Measurements from ENCODE around the gene MOCS3. TPM values are rescaled to one million over a fixed set of nuclear protein-coding genes. Genes with fewer than 3 reads are reported as not detected.

MOCS3 gene
- total and polyA plus RNA-seq, 2 of the 13 experiments (the other 11 are each of a cell fraction or from before 2014, with no cell fraction given) = 3.7 to 8.4 TPM

DNA sequence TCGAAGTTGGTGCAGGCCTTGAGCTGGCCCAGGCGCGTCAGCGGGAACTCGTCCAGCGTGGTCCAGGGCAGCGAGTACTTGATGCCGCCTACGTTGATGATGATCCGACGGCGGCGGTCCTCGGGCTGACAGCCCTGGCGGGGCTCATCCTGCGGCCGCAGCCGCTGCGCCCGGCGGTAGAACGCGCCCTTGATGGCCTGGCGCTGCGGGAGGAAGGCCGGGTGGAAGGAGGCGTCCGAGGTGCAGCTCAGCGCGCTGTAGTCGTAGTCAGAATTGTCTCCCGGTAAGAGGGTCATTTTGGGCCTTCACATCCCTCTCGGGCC, 51.4 kb downstream of the MOCS3 start (continued):
- TF ChIP-seq, protein P1, sequence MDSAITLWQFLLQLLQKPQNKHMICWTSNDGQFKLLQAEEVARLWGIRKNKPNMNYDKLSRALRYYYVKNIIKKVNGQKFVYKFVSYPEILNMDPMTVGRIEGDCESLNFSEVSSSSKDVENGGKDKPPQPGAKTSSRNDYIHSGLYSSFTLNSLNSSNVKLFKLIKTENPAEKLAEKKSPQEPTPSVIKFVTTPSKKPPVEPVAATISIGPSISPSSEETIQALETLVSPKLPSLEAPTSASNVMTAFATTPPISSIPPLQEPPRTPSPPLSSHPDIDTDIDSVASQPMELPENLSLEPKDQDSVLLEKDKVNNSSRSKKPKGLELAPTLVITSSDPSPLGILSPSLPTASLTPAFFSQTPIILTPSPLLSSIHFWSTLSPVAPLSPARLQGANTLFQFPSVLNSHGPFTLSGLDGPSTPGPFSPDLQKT (CRISPR knock-in tag; IDR thresholded peaks at IDR 0.05; ENCODE audit: borderline replicate concordance) = no peak
- TF ChIP-seq ZNF543 (CRISPR knock-in tag; IDR thresholded peaks at IDR 0.05) (no peak), ZNF138 (CRISPR knock-in tag; IDR thresholded peaks at IDR 0.05; ENCODE audit: low read depth) (no peak)

DNA sequence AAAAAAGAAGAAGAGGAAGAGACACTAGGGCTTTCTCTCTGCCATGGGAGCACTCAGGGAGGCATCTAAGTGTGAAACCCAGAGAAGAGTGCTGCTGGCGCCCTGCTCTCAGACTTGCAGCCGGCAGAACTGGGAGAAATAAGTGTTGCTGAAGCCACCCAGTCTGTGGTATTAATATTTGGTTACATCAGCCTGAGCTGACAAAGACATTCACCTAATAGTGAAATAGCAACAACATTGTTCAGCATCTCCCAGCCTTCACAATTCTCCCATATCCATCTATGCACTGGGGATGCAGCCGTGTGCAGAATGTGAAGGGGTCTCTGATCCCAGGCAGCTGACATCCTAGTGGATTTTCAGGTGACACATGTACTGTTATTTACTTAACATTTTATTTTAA, 52.3 kb downstream of the MOCS3 start:
- no peaks in the 10 kb centered on the region for H3K9me3 ChIP-seq (ENCODE audit: low read length)
- H3K9ac ChIP-seq (ENCODE audit: insufficient read depth, low read depth, low read length) = no peak overlapping the region
- no TSS peak for BruUV-seq (replicated peaks)
- no peak overlapping the region for H3K4me2 ChIP-seq (ENCODE audit: low read depth, low read length)
- ATAC-seq (no peak), DNase-seq (ENCODE audit: low spot score) (no peak), FAIRE-seq (no peak)
- ChIA-PET CTCF (ENCODE audit: low intra/inter-chr PET ratio, low total read pairs) (no interaction called here), POLR2A (no interaction called here)
- H3K27ac ChIP-seq (ENCODE audit: extremely low read length, insufficient read depth, low read length) = no peak overlapping the region
- H3K27me3 ChIP-seq (ENCODE audit: control insufficient read depth in 1 of 2, insufficient read depth in 2 of 2, low read length in 2 of 2) = peaks cover 0 to 25% of the 10 kb centered on the region in 2 experiments; a peak in 2 of 5 replicates
- H3K4me3 ChIP-seq (replicated peaks in 1 of 3; ENCODE audit: insufficient read depth in 1 of 3, low read depth in 2 of 3, low read length in 3 of 3) = no peak overlapping the region
- H3K36me3 ChIP-seq (replicated peaks in 1 of 2; ENCODE audit: control insufficient read depth in 1 of 2, insufficient read depth in 2 of 2, low read length in 2 of 2) = no peaks in the 10 kb centered on the region
- in situ Hi-C loops (cut with HindIII; ENCODE audit: extremely low pct_ligation_motif_present, low pct_unique_long_range_greater_than_20kb) = no loop called here
- no peaks in the 10 kb centered on the region; the same call in 1 of the 2 replicates for H4K20me1 ChIP-seq (ENCODE audit: insufficient read depth, low read length)
- no peaks in the 10 kb centered on the region for H3K4me1 ChIP-seq (ENCODE audit: insufficient read depth, low read length)
- H2AFZ ChIP-seq (ENCODE audit: low read length) = no peak overlapping the region
- 28% methylated on average over 3 of the region's 3 CpGs for WGBS (ENCODE audit: low lambda C conversion rate)
- H3K79me2 ChIP-seq (ENCODE audit: insufficient read depth, low read length) = no peaks in the 10 kb centered on the region
- intact Hi-C loops (cut with micrococcal nuclease; ENCODE audit: unreplicated experiment) = no loop called here
- TF ChIP-seq, protein P2, sequence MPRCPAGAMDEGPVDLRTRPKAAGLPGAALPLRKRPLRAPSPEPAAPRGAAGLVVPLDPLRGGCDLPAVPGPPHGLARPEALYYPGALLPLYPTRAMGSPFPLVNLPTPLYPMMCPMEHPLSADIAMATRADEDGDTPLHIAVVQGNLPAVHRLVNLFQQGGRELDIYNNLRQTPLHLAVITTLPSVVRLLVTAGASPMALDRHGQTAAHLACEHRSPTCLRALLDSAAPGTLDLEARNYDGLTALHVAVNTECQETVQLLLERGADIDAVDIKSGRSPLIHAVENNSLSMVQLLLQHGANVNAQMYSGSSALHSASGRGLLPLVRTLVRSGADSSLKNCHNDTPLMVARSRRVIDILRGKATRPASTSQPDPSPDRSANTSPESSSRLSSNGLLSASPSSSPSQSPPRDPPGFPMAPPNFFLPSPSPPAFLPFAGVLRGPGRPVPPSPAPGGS (CRISPR knock-in tag; IDR thresholded peaks at IDR 0.05) = no peak
- TF ChIP-seq SP4 (CRISPR knock-in tag; IDR thresholded peaks at IDR 0.05) (no peak), ZSCAN21 (CRISPR knock-in tag; IDR thresholded peaks at IDR 0.05; ENCODE audit: borderline replicate concordance) (no peak), SKI (IDR thresholded peaks at IDR 0.05; ENCODE audit: partially characterized antibody) (no peak), ZNF136 (CRISPR knock-in tag; IDR thresholded peaks at IDR 0.05; ENCODE audit: low read depth) (no peak), PHB2 (IDR thresholded peaks at IDR 0.05; ENCODE audit: partially characterized antibody) (no peak)
- TF ChIP-seq, protein P3, sequence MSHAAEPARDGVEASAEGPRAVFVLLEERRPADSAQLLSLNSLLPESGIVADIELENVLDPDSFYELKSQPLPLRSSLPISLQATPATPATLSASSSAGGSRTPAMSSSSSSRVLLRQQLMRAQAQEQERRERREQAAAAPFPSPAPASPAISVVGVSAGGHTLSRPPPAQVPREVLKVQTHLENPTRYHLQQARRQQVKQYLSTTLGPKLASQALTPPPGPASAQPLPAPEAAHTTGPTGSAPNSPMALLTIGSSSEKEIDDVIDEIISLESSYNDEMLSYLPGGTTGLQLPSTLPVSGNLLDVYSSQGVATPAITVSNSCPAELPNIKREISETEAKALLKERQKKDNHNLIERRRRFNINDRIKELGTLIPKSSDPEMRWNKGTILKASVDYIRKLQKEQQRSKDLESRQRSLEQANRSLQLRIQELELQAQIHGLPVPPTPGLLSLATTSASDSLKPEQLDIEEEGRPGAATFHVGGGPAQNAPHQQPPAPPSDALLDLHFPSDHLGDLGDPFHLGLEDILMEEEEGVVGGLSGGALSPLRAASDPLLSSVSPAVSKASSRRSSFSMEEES (CRISPR knock-in tag; IDR thresholded peaks at IDR 0.05) = no peak
- TF ChIP-seq, protein P4, sequence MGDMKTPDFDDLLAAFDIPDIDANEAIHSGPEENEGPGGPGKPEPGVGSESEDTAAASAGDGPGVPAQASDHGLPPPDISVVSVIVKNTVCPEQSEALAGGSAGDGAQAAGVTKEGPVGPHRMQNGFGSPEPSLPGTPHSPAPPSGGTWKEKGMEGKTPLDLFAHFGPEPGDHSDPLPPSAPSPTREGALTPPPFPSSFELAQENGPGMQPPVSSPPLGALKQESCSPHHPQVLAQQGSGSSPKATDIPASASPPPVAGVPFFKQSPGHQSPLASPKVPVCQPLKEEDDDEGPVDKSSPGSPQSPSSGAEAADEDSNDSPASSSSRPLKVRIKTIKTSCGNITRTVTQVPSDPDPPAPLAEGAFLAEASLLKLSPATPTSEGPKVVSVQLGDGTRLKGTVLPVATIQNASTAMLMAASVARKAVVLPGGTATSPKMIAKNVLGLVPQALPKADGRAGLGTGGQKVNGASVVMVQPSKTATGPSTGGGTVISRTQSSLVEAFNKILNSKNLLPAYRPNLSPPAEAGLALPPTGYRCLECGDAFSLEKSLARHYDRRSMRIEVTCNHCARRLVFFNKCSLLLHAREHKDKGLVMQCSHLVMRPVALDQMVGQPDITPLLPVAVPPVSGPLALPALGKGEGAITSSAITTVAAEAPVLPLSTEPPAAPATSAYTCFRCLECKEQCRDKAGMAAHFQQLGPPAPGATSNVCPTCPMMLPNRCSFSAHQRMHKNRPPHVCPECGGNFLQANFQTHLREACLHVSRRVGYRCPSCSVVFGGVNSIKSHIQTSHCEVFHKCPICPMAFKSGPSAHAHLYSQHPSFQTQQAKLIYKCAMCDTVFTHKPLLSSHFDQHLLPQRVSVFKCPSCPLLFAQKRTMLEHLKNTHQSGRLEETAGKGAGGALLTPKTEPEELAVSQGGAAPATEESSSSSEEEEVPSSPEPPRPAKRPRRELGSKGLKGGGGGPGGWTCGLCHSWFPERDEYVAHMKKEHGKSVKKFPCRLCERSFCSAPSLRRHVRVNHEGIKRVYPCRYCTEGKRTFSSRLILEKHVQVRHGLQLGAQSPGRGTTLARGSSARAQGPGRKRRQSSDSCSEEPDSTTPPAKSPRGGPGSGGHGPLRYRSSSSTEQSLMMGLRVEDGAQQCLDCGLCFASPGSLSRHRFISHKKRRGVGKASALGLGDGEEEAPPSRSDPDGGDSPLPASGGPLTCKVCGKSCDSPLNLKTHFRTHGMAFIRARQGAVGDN (CRISPR knock-in tag; IDR thresholded peaks at IDR 0.05) = no peak
- TF ChIP-seq, protein P5, sequence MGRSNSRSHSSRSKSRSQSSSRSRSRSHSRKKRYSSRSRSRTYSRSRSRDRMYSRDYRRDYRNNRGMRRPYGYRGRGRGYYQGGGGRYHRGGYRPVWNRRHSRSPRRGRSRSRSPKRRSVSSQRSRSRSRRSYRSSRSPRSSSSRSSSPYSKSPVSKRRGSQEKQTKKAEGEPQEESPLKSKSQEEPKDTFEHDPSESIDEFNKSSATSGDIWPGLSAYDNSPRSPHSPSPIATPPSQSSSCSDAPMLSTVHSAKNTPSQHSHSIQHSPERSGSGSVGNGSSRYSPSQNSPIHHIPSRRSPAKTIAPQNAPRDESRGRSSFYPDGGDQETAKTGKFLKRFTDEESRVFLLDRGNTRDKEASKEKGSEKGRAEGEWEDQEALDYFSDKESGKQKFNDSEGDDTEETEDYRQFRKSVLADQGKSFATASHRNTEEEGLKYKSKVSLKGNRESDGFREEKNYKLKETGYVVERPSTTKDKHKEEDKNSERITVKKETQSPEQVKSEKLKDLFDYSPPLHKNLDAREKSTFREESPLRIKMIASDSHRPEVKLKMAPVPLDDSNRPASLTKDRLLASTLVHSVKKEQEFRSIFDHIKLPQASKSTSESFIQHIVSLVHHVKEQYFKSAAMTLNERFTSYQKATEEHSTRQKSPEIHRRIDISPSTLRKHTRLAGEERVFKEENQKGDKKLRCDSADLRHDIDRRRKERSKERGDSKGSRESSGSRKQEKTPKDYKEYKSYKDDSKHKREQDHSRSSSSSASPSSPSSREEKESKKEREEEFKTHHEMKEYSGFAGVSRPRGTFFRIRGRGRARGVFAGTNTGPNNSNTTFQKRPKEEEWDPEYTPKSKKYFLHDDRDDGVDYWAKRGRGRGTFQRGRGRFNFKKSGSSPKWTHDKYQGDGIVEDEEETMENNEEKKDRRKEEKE (IDR thresholded peaks at IDR 0.05) = no peak

Measured in HepG2 (cell line).